ENCODE measurements around the gene KIF6. TPM values are rescaled to one million over a fixed set of nuclear protein-coding genes. Genes with fewer than 3 reads are reported as not detected.

The KIF6 gene
- total RNA-seq, 6 experiments from 2014 or later, result not detected

- H3K9me3 Mint-ChIP-seq, result peaks cover 65% of the 10 kb centered on the region
- no peak for DNase-seq
- no peak for TF ChIP-seq CTCF (IDR thresholded peaks at IDR 0.05)
- H3K36me3 Mint-ChIP-seq (ENCODE audit: low read depth), result no peaks in the 10 kb centered on the region
- no peaks in the 10 kb centered on the region; the same call in none of the 2 replicates for H3K27me3 Mint-ChIP-seq (ENCODE audit: insufficient read depth)
- no peak overlapping the region for H3K27ac Mint-ChIP-seq
- no peak overlapping the region for H3K4me3 Mint-ChIP-seq
- H3K4me1 Mint-ChIP-seq (ENCODE audit: low read depth), result no peaks in the 10 kb centered on the region
Measured at GRCh38 chr6:39550191-39550590, 175.0 kb downstream of the KIF6 start.

GRCh38 chr6:39546731-39547130, 178.5 kb downstream of the KIF6 start:
- Mint-ChIP-seq H3K4me1 (ENCODE audit: low read depth) (no peaks in the 10 kb centered on the region), H3K27ac (no peak overlapping the region), H3K27me3 (ENCODE audit: insufficient read depth) (no peaks in the 10 kb centered on the region), H3K4me3 (no peak overlapping the region), H3K36me3 (ENCODE audit: low read depth) (no peaks in the 10 kb centered on the region), H3K9me3 (peaks cover 64% of the 10 kb centered on the region)
- no peak for DNase-seq
- no peak for TF ChIP-seq CTCF (IDR thresholded peaks at IDR 0.05)

- Mint-ChIP-seq H3K36me3 (ENCODE audit: low read depth) (no peaks in the 10 kb centered on the region), H3K4me1 (ENCODE audit: low read depth) (no peaks in the 10 kb centered on the region), H3K9me3 (peaks cover 63% of the 10 kb centered on the region), H3K27me3 (ENCODE audit: insufficient read depth) (no peaks in the 10 kb centered on the region), H3K27ac (no peak overlapping the region), H3K4me3 (no peak overlapping the region)
- DNase-seq, result no peak
- no peak for TF ChIP-seq CTCF (IDR thresholded peaks at IDR 0.05)
Measured at GRCh38 chr6:39543950-39544349, 181.3 kb downstream of the KIF6 start.

GRCh38 chr6:39543095-39543494, 182.1 kb downstream of the KIF6 start:
- Mint-ChIP-seq H3K36me3 (ENCODE audit: low read depth) (no peaks in the 10 kb centered on the region), H3K27me3 (ENCODE audit: insufficient read depth) (no peaks in the 10 kb centered on the region), H3K4me1 (ENCODE audit: low read depth) (no peaks in the 10 kb centered on the region), H3K9me3 (peaks cover 62% of the 10 kb centered on the region), H3K27ac (no peak overlapping the region), H3K4me3 (no peak overlapping the region)
- DNase-seq, result no peak
- no peak for TF ChIP-seq CTCF (IDR thresholded peaks at IDR 0.05)

- Mint-ChIP-seq H3K27me3 (ENCODE audit: insufficient read depth) (no peaks in the 10 kb centered on the region), H3K27ac (no peak overlapping the region), H3K36me3 (ENCODE audit: low read depth) (no peaks in the 10 kb centered on the region), H3K4me1 (ENCODE audit: low read depth) (no peaks in the 10 kb centered on the region), H3K9me3 (peaks cover 46% of the 10 kb centered on the region), H3K4me3 (no peak overlapping the region)
- DNase-seq, result no peak
- TF ChIP-seq CTCF (IDR thresholded peaks at IDR 0.05), result no peak
Measured at GRCh38 chr6:39540454-39540853, 184.8 kb downstream of the KIF6 start.

GRCh38 chr6:39530201-39530759, 194.9 kb downstream of the KIF6 start:
- Mint-ChIP-seq H3K27ac (no peak overlapping the region), H3K4me1 (ENCODE audit: low read depth) (no peaks in the 10 kb centered on the region), H3K27me3 (ENCODE audit: insufficient read depth) (no peaks in the 10 kb centered on the region; the same call in 1 of the 2 replicates), H3K9me3 (peaks cover 63% of the 10 kb centered on the region), H3K4me3 (no peak overlapping the region), H3K36me3 (ENCODE audit: low read depth) (peaks cover 10% of the 10 kb centered on the region)
- no peak for DNase-seq
- TF ChIP-seq CTCF (IDR thresholded peaks at IDR 0.05), result no peak

Measured in HFFc6 (cell line).